Measurements from ENCODE around the gene TRIM4.
"Not testable (repeated sequence)": the region's sequence is repeated elsewhere in the genome, so short reads cannot be mapped to it uniquely, and the experiment has no call there.

Gene TRIM4

DNA sequence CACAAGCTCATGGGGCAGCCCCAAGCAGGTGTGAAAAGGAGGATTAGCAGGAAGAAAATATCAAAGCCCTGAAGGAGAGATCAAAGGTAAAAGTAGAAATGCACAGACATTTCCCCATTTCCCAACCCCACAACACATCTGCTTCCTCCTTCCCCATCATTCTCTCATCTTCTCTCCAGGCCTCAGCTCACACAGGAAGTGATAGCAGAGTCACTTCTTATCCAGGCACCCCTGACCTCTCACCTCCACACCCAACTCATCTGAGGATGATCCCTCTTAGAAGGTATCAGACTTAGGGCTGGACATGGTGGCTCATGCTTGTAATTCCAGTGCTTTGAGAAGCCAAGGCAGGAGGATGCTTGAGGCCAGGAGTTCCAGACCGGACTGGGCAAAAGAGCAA lies 28.3 kb upstream of the TRIM4 start:
- H3K4me3 ChIP-seq (ENCODE audit: low read depth, low read length), result no peak overlapping the region
- no peak for DNase-seq (ENCODE audit: low read depth)
- TF ChIP-seq, protein P1, sequence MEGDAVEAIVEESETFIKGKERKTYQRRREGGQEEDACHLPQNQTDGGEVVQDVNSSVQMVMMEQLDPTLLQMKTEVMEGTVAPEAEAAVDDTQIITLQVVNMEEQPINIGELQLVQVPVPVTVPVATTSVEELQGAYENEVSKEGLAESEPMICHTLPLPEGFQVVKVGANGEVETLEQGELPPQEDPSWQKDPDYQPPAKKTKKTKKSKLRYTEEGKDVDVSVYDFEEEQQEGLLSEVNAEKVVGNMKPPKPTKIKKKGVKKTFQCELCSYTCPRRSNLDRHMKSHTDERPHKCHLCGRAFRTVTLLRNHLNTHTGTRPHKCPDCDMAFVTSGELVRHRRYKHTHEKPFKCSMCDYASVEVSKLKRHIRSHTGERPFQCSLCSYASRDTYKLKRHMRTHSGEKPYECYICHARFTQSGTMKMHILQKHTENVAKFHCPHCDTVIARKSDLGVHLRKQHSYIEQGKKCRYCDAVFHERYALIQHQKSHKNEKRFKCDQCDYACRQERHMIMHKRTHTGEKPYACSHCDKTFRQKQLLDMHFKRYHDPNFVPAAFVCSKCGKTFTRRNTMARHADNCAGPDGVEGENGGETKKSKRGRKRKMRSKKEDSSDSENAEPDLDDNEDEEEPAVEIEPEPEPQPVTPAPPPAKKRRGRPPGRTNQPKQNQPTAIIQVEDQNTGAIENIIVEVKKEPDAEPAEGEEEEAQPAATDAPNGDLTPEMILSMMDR (IDR thresholded peaks at IDR 0.05; ENCODE audit: control insufficient read depth, extremely low read depth, insufficient read depth), result no peak

DNA sequence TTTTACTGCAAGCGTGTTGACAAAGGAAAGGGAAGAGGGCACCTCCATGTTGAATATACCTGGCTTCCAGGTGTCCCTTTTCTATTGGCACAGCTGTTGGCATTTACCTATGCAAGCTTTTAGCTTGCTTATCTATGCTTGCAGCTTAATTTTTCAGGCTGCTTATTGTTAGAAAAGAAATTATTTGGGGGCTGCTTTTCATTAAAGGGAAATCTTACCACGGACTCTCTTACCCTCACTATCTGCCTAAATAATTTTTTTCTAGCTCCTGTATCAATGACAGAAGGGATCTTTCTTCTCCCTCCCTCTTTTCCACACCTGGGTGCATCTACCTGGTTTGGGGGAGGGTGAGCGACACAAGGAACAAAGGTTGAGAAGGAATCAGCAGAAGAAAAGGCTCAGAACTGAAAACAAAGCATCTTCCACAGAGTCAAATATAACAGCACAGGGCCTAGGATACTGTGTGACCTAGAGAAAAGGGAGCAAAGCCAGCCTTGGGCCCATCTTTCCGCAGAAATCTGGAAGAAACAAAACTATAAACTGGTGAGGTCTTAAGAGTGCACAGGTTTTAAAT lies 25.3 kb upstream of the TRIM4 start:
- DNase-seq (ENCODE audit: low read depth), result no peak
- no peak overlapping the region for H3K4me3 ChIP-seq (ENCODE audit: low read depth, low read length)
- TF ChIP-seq, protein P1 (IDR thresholded peaks at IDR 0.05; ENCODE audit: control insufficient read depth, extremely low read depth, insufficient read depth), result no peak

DNA sequence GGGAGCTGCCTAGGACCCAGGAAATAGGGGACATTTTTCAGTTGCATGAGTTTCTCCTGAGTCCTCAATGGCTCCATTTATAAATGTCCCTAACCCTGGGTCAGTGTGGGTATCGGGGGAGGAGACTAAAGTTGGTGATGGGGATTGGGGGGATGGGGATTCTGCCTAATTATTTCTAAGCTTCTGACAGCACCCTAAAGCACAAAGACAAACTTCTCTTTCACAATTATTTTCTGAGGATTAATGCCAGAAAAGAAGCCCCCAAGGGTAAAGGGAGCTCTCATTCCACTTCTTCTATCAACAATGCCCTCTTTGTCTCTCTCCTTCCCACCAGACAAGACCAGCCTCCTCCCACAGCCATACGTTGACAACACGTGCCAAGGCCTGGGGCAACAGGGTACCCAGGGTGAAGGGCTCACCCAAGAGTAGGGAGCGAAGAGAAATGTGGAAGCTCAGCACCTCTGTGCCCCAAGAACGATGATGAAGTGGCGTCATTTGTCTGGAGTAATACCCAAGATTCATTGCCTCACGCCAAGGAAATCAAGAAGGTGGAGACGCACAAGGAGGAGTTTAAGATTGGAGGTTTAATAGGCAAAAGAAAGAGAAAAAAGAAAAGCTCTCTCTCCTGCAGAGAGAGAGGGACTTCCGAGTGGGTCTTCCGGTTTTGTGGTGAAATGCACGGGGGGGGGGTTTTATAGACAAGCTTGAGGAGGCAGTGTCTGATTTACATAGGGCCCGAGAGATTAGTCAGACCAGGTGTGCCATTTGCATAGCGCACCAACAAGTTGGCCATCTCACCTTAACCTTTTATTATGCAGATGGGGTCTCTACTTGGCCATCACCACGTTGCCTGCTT lies 24.5 kb upstream of the TRIM4 start:
- DNase-seq (ENCODE audit: low read depth), result no peak
- TF ChIP-seq, protein P1 (IDR thresholded peaks at IDR 0.05; ENCODE audit: control insufficient read depth, extremely low read depth, insufficient read depth), result no peak
- no peak overlapping the region for H3K4me3 ChIP-seq (ENCODE audit: low read depth, low read length)

DNA sequence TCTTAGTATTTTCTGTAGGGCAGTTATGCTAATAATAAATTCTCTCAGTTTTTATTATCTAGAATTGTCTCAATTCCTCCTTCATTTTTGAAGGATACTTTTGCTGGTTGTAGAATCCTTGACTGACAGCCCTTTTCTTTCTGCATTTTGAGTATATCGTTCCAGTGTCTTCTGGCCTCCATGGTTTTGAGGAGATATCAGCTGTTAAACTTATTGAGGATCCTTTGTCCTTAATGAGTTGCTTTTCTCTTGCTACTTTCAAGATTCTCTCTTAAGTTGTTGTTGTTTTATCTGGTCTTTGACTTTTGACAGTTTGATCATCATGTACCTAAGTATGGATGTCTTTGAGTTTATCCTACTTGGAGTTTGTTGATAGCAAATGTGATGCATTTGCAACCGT lies 19.0 kb upstream of the TRIM4 start:
- H3K4me3 ChIP-seq (ENCODE audit: low read depth, low read length), result no peak overlapping the region
- no peak for DNase-seq (ENCODE audit: low read depth)
- TF ChIP-seq, protein P1 (IDR thresholded peaks at IDR 0.05; ENCODE audit: control insufficient read depth, extremely low read depth, insufficient read depth), result no peak

DNA sequence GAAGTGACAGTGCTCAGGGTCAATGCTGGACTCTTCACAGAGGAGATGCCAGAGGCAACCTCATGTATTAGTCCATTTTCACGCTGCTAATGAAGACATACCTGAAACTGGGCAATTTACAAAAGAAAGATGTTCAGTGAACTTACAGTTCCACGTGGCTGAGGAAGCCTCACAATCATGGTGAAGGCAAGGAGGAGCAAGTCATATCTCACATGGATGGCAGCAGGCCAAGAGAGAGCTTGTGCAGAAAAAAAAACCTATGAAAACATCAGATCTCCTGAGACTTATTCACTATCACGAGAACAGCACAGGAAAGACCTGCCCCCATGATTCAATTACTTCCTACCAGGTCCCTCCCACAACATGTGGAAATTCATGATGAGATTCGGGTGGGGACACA lies 15.7 kb upstream of the TRIM4 start:
- H3K4me3 ChIP-seq (ENCODE audit: low read depth, low read length); DNase-seq (ENCODE audit: low read depth): not testable (repeated sequence)

DNA sequence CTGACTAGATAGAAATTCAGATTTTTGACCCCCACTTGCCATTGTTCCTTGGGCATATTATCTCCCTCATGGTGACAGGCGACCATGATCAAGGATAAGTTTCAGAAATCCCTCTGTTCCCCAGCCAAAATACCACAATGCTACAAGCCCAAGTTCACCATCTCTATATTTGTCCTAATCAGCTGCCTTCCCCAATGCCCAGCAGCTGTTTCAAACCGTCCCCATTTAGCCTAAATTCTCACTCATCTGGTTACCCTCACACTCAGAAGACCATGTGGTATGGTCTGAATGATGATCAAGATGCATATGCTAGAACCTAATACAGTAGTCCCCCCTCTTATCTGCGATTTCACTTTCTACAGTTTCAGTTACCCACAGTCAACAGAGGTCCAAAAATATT lies 11.0 kb upstream of the TRIM4 start:
- TF ChIP-seq, protein P1 (IDR thresholded peaks at IDR 0.05; ENCODE audit: control insufficient read depth, extremely low read depth, insufficient read depth), result no peak
- no peak for DNase-seq (ENCODE audit: low read depth)
- no peak overlapping the region for H3K4me3 ChIP-seq (ENCODE audit: low read depth, low read length)

DNA sequence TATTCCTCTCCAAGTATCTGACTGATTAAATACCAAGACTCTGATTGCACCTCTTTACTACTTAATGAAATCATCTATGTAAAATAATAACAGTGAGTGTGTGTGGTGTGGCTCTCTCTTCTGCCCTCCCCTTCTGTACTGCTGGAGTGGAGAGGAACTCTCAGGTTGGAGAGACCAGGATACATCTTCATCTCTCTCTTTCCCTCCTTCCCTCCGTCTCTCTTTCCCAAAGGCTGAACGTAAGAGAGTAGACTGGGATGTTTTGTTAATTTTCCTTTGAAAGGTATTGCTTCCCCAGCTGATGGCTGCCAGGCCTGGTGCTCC lies 10.4 kb upstream of the TRIM4 start:
- TF ChIP-seq, protein P1 (IDR thresholded peaks at IDR 0.05; ENCODE audit: control insufficient read depth, extremely low read depth, insufficient read depth), result no peak
- DNase-seq (ENCODE audit: low read depth), result no peak
- H3K4me3 ChIP-seq (ENCODE audit: low read depth, low read length), result no peak overlapping the region

Data from LNCaP clone FGC (cell line).